ENCODE data around the gene USP22.

The USP22 gene

GRCh38 chr17:21076242-21076641 lies 33.4 kb upstream of the USP22 start:
- TF ChIP-seq POLR2AphosphoS5 (IDR thresholded peaks at IDR 0.05; ENCODE audit: low read depth) (no peak), REST (IDR thresholded peaks at IDR 0.05; ENCODE audit: insufficient replicate concordance, low read depth) (no peak), GABPA (IDR thresholded peaks at IDR 0.05; ENCODE audit: low read depth) (no peak), CTCF (IDR thresholded peaks at IDR 0.05; ENCODE audit: insufficient read depth, low read length) (no peak), SPI1 (IDR thresholded peaks at IDR 0.05; ENCODE audit: borderline replicate concordance, low read depth) (no peak)
- Histone ChIP-seq H3K27ac (replicated peaks) (no peak overlapping the region), H3K4me3 (replicated peaks; ENCODE audit: insufficient read depth, low read length) (no peak overlapping the region)

DNA sequence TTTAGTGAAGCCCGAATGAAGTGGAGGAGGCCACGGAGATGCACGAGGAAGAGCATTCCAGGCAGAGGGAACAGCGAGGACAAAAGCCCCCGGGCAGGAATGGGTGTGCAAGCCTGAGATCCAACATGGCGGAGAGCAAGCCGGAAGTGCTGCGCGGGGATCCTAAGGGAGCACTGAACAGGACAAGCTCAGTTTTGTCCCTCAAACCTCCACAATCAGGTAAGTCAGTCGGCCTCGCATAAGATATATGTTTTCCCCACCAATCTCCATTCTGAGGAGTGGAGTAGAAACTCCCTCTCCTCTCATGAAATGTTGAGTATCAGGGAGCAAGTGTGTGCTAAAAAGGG lies 32.9 kb upstream of the USP22 start:
- no peak overlapping the region for H3K27ac ChIP-seq (replicated peaks)
- no peak overlapping the region for H3K4me3 ChIP-seq (replicated peaks; ENCODE audit: insufficient read depth, low read length)
- H3K27me3 ChIP-seq (ENCODE audit: insufficient read depth, poor library complexity, severe bottlenecking): no peaks in the 10 kb centered on the region
- no peak for TF ChIP-seq REST (IDR thresholded peaks at IDR 0.05; ENCODE audit: insufficient replicate concordance, low read depth)
- no peak for TF ChIP-seq CTCF (IDR thresholded peaks at IDR 0.05; ENCODE audit: insufficient read depth, low read length)
- DNase-seq (ENCODE audit: low read depth in 1 of 2, low spot score in 1 of 2): no peak

More at GRCh38 chr17:21076242-21076641, 33.4 kb upstream of the USP22 start:
- no peak for DNase-seq (ENCODE audit: low read depth in 1 of 2, low spot score in 1 of 2)
- H3K27me3 ChIP-seq (ENCODE audit: insufficient read depth, poor library complexity, severe bottlenecking): no peaks in the 10 kb centered on the region

- Histone ChIP-seq H3K27me3 (ENCODE audit: insufficient read depth, poor library complexity, severe bottlenecking) (no peaks in the 10 kb centered on the region), H3K27ac (replicated peaks) (no peak overlapping the region), H3K4me3 (replicated peaks; ENCODE audit: insufficient read depth, low read length) (no peak overlapping the region)
- TF ChIP-seq CTCF (IDR thresholded peaks at IDR 0.05; ENCODE audit: insufficient read depth, low read length) (no peak), GABPA (IDR thresholded peaks at IDR 0.05; ENCODE audit: low read depth) (no peak), REST (IDR thresholded peaks at IDR 0.05; ENCODE audit: insufficient replicate concordance, low read depth) (no peak)
- DNase-seq (ENCODE audit: low read depth in 1 of 2, low spot score in 1 of 2): no peak
These were observed 30.0 kb upstream of the USP22 start for GRCh38 chr17:21072745-21073197.
